Stimulated activated CD8-positive, alpha-beta memory T cell treated with anti-CD3 and anti-CD28 coated beads, Interleukin-12 subunit alpha, Interleukin-12 subunit beta, amount 100 ng/mL, for 24 hours (primary cell): ENCODE results near the gene IQGAP1.

Source experiments
- DNase-seq: peaks from one replicate; pipeline ENCODE4 v3.0.0-alpha.2; 2020; ENCODE audit errors: extremely low read depth

IQGAP1 gene

DNA sequence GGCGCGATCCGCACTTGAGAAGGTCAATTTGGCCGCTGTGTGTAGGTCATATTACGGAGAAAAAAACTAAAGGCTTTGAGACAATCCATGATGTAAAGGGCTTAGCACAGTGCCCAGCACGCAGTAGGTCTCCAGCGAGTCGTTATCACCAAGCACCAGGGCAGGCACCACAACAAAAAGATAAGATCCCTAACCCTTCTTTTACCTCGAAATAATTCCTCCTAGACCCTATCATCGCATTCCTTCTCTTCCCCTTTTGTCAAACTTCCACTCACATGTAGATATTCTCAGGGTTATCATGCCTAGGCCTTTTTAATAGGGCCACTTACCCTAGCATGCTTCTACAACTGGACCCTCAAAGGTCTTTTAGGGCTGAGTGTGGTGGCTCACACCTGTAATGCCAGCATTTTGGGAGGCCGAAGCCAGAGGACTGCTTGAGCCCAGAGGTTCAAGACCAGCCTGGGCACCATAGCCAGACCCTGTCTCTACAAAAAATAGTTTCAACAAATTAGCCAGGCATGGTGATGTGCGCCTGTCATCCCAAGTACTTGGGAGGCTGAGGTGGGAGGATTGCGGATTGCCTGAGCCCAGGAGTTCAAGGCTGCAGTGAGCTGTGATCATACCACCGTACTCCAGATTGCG lies 22.5 kb upstream of the IQGAP1 start:
- no peak for DNase-seq

DNA sequence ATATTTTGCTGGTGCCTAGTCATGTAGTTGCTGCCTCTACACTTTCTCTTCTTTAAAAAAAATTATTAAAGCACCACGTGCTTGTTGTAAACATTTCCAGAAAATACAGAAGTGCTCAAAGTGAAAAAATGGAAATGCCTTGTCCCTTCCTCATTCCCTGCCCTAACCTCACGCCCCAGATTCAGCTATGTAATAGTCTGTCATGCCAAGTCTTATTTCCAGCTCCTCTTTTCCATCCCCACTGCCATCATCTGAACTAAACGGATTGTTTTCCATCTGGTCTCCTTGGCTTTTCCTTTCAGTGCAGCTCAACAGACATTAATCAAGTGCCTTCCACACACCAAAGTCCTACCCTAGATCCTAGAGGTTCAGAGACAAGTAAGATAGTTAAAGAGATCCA lies 20.5 kb upstream of the IQGAP1 start:
- no peak for DNase-seq

GRCh38 chr15:90375071-90375470 lies 13.0 kb upstream of the IQGAP1 start:
- no peak for DNase-seq

DNA sequence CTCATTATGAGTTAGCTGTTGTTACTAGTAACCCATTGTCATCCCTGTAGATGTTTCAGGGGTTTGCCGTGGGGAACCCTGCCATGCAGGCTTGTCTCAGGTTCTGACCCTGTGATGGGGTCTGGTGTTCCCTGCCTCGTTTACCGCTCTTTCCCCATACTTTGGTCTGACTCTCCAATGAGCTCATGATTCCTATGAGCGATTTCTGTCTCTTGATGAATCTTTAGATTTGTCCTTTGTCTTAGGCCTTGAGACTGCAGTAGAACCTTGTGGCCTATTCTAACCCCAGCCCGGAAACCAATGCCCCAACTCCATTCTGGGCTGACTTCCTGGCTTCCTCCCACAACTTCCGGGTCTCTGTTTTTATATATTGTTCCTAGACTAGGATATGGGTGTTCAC lies 11.3 kb upstream of the IQGAP1 start:
- no peak for DNase-seq

GRCh38 chr15:90379263-90379662 lies 8.8 kb upstream of the IQGAP1 start:
- DNase-seq, result no peak

DNA sequence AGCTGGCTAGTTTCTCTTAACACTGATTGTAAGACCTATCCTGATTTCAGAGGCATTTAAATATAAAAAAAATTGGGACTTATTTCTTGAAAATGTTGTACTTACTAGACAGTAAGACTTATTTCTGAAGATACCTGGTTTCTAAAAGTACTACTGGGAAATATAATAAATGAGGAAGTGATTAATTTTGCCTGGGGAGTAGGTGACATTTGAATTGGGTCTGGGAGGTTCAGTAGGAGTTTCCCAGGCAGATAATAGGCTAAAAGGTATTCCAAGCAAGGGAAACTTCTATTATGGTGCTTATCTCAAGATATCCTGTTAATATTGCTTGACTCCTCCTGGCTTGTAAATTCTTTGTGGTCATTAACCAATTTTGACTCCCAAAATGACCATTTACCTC lies 6.5 kb upstream of the IQGAP1 start:
- DNase-seq, result no peak

DNA sequence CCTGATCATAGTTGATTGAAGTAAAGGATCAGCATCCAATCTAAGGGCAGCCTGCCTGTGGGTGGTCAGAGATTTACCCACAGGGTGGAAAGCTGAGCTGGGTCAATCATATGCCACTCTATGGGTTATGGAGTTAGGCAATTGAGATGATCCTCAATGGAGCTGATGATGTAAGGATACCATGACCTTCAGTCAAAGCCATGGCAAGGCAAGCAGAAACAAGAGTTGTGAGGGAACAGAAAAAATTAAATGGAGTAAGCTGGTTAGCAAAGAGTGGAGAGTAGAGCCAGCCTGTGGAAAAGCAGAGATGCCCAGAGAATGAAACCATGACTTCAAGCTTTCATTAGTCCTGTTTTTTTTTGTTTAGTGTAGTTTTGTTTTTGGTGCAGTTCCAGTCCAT lies 5.7 kb upstream of the IQGAP1 start:
- no peak for DNase-seq

DNA sequence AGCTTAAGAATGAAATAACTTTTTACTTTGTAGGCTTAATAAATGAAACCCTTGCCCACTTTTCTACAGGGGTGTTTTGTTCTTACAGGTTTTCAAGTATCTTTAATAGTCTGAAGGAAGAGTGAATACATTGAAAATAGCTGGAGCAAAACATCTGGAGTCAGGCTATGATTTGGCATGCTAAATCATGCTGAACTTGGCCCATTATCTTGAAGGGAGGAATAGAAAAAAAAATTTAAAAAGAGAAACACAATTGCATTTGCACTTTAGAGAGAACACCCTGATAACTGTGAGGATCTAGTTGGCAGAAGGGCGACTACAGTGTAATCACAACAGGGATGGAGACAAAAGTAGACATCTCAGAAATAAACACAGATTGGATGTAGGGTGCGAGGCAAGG lies 1.8 kb upstream of the IQGAP1 start:
- DNase-seq, result no peak

GRCh38 chr15:90388462-90389380 lies 679 bp downstream of the IQGAP1 start:
- no peak for DNase-seq

- DNase-seq, result no peak
Measured at GRCh38 chr15:90389513-90389912, 1.5 kb downstream of the IQGAP1 start.

DNA sequence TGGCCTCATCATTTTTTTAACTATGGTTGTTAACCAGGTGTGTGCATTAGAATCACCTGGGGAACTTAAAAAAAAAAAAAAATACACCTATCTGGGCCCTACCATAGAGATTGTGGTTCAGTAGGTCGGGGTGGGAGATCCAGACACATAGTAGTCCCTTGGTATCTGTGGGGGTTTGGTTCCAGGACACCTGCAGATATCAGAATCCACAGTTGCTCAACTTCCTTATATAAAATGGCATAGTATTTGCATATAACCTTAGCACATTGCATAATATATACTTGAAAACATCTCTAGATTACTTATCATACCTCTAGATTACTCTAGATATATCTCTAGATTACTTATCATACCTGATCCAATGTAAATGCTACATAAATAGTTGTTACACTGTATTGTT lies 5.0 kb downstream of the IQGAP1 start:
- DNase-seq, result no peak

GRCh38 chr15:90394074-90394473 lies 6.0 kb downstream of the IQGAP1 start:
- no peak for DNase-seq

GRCh38 chr15:90394748-90395442 lies 6.9 kb downstream of the IQGAP1 start:
- no peak for DNase-seq

- DNase-seq, result no peak
Measured at GRCh38 chr15:90396321-90396720, 8.3 kb downstream of the IQGAP1 start.

DNA sequence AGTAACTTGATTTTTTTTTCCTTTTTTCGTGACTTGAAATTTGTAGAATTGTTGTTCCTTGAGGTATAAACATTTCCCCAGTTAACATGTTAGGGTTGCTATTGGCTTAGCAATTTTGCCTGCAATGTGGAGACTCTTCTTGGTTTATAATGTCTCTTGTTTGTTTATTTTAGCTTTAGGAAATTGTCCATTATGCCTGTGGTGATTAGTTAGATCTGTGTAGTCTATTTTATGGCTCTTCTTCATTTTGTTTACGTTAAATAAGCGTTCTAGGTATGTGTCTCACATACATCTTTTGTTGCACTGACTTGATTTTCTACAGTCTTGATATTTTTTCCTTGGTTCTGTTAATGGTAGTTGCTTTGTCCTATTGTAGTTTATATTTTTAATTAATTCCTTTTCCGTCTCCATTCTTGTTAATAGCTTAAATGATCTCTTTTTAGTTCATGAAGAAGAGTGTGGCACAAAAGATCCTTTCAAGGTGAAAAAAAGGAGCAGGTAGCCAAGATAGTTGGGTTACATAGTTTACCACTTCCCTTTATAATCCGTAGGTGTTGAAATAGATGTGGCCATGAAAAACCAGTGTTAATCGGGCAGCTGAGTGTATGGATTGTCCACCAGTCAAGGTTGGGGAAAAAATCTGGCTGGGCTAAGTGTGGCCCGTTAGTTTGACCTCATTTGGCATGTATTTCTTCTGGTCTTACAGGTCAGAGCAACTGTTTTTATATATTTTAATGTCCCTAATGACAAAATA lies 12.1 kb downstream of the IQGAP1 start:
- no peak for DNase-seq

DNA sequence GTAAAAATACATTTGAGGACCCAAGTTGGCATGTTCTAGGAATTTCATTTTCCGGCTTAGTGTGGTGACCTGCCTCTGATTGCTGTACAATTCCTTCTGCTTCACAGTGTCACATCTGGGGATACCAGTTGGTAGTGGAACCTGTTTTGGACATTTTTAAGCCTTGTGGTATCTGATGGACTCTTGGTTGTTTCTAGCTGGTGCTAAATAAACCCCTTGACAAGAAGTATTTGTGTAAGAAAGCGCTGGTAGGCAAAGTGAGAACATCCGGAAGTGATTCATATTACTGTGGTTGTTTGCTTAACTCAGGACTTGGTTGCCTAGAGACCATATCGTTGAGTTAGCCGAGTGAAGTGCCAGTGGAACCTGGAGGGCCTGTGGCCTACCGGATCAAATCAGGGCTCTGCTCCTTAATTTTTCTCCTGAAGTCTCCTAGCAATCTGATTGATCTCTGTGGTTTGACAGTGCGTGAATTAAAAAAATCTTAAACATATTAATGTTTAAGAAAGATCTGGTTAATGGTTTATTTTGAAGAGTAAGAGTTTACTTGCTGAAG lies 12.8 kb downstream of the IQGAP1 start:
- no peak for DNase-seq

DNA sequence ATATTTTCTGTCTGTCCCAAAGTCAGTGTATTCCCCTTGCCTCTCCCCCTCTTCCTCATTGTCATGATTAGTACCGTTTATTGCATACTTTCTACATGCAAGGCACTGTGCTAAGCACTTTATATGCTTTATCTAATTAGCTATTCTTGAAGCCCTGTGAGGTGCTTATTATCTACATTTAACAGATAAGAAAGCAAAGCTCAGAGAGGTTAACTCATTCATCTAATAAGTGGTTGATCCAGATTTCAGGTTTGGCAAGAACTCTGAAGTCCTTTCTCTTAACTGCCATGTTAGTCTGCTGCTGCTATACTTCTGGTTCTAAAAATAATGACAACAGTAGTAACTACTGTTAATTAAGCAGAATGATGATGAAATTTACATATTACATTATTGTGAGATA lies 13.5 kb downstream of the IQGAP1 start:
- DNase-seq, result no peak

DNA sequence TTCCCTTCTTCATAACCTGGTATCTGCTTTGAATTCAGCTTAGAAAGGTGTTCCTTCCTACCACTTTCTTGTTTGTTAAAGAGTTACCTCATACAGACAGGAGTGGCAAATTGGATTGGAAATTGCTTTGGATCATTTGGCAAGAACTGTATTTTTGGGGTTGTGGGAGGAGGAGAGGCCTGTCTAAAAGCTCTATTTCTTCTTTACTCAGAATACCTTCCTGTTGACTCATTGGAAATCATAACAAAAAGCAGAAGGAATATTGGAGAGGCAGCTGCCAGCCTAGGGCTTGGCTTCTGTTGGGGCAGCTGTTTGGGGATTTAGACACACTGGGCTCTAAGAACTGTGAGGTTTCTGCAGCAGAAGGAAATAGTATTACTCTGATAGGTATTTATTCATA lies 14.2 kb downstream of the IQGAP1 start:
- no peak for DNase-seq

DNA sequence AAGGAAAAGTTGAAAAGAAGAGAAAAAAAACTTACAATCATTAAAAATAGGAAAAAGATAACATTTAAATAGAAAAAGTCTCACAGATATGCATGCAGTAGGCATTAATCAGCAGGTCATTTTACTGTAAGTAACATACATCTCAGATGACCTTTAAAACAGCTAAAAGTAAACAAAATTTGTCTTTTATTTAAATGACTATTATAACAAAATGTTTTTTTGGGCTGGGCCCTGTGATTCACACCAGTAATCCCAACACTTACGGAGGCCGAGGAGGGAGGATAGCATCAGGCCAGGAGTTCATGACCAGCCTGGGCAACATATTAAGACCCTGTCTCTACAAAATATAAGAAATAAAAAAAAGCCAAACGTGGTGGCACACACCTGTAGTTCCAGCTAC lies 14.7 kb downstream of the IQGAP1 start:
- DNase-seq, result no peak

- no peak for DNase-seq
Measured at GRCh38 chr15:90405055-90405607, 17.1 kb downstream of the IQGAP1 start.

GRCh38 chr15:90407336-90407735 lies 19.3 kb downstream of the IQGAP1 start:
- no peak for DNase-seq
